Thyroid gland (tissue), 4 donors: ENCODE measurements around the gene ST7.

Experiments used
- CTCF ChIP-seq, 6 experiments: fragments of 200-600 bp in 3 of 6; fragments of 450-650 bp in 3 of 6; sonication (generic) in 3 of 6; IDR thresholded peaks; one replicate each; pipeline ENCODE4 v1.5.1; 2016 to 2019; ENCODE audit warnings: antibody characterized with exemption in 6 of 6, mild to moderate bottlenecking in 2 of 6, inconsistent platforms in 1 of 6, moderate library complexity in 1 of 6
- POLR2A ChIP-seq, 2 donors: fragments of 450-650 bp; IDR thresholded peaks; one replicate each; pipeline ENCODE4 v1.6.1; 2017; ENCODE audit warnings: antibody characterized with exemption in 2 of 2, mild to moderate bottlenecking in 2 of 2, moderate library complexity in 1 of 2

- TF ChIP-seq CTCF (IDR thresholded peaks at IDR 0.05) (no peak), POLR2A (IDR thresholded peaks at IDR 0.05) (no peak)
Measured at GRCh38 chr7:117097860-117098259, 144.6 kb downstream of the ST7 start.
